Thyroid gland (tissue), 4 donors: ENCODE data around the gene SLC35D3. TPM values are rescaled to one million over a fixed set of nuclear protein-coding genes. Genes with fewer than 3 reads are reported as not detected.

ENCODE experiments used
- DNase-seq, 2 donors: peaks; one replicate each; pipeline ENCODE4 v3.0.0-alpha.2; 2019
- H3K27ac ChIP-seq, 3 donors: fragments of 200-600 bp; sonication (generic); 1 replicate in 2 of 3; 2 replicates in 1 of 3; pipeline ENCODE4 v1.5.1; 2016 to 2019; ENCODE audit warnings: mild to moderate bottlenecking in 1 of 3, moderate library complexity in 1 of 3
- H3K27me3 ChIP-seq: fragments of 200-600 bp; sonication (generic); one replicate; pipeline ENCODE4 v1.5.1; 2019
- H3K36me3 ChIP-seq, 2 donors: fragments of 200-600 bp; sonication (generic); one replicate each; pipeline ENCODE4 v1.5.1; 2016 to 2019
- H3K4me1 ChIP-seq, 2 donors: fragments of 200-600 bp; sonication (generic); one replicate each; pipeline ENCODE4 v1.5.1; 2017 to 2019
- H3K4me3 ChIP-seq, 3 donors: fragments of 200-600 bp; sonication (generic); replicated peaks in 1 of 3; 1 replicate in 2 of 3; 2 replicates in 1 of 3; pipeline ENCODE4 v1.5.1; 2016; ENCODE audit warnings: mild to moderate bottlenecking in 1 of 3
- H3K9me3 ChIP-seq: fragments of 200-600 bp; sonication (generic); one replicate; pipeline ENCODE4 v1.5.1; 2017
- CTCF ChIP-seq, 6 experiments: fragments of 200-600 bp in 3 of 6; fragments of 450-650 bp in 3 of 6; sonication (generic) in 3 of 6; IDR thresholded peaks; one replicate each; pipeline ENCODE4 v1.5.1; 2016 to 2019; ENCODE audit warnings: antibody characterized with exemption in 6 of 6, mild to moderate bottlenecking in 2 of 6, inconsistent platforms in 1 of 6, moderate library complexity in 1 of 6
- POLR2A ChIP-seq, 2 donors: fragments of 450-650 bp; IDR thresholded peaks; one replicate each; pipeline ENCODE4 v1.6.1; 2017; ENCODE audit warnings: antibody characterized with exemption in 2 of 2, mild to moderate bottlenecking in 2 of 2, moderate library complexity in 1 of 2
- WGBS, 2 donors: methylation state at CpG; one replicate each; pipeline ENCODE4 v1.1.5; 2017; 5-methylcytosine and 5-hydroxymethylcytosine counted together
- intact Hi-C: fragments of 100-400 bp; cut with DNase I; formaldehyde crosslinking; loops from one replicate; pipeline ENCODE4 v1.15.1; 2023
- total RNA-seq, 4 donors: library from RNA; depleted of rRNA; stranded (reverse); fragments of >200 nt; gene quantifications; one replicate each; pipeline ENCODE4 v1.2.3, GENCODE V29; 2016

The SLC35D3 gene
- total RNA-seq, 4 donors from 2014 or later = not detected

- H3K4me3 ChIP-seq = no peak overlapping the region
- H3K4me1 ChIP-seq = peaks cover 32 to 33% of the 10 kb centered on the region in 2 donors
- H3K27me3 ChIP-seq = peaks cover 11% of the 10 kb centered on the region
- TF ChIP-seq CTCF (IDR thresholded peaks at IDR 0.05) (no peak), POLR2A (IDR thresholded peaks at IDR 0.05) (no peak)
- no peak overlapping the region for H3K27ac ChIP-seq
- 5 to 10% methylated on average over 31 to 37 of the region's 65 CpGs for WGBS, 2 donors
- no peaks in the 10 kb centered on the region for H3K9me3 ChIP-seq
- no peak for DNase-seq
- intact Hi-C loops = no loop called here
- H3K36me3 ChIP-seq = no peaks in the 10 kb centered on the region
Measured at GRCh38 chr6:136923116-136923953, 1.2 kb downstream of the SLC35D3 start.

GRCh38 chr6:136923954-136924673, 2.0 kb downstream of the SLC35D3 start:
- H3K4me1 ChIP-seq = peaks cover 32 to 33% of the 10 kb centered on the region in 2 donors
- H3K36me3 ChIP-seq = no peaks in the 10 kb centered on the region
- H3K27me3 ChIP-seq = peaks cover 11% of the 10 kb centered on the region
- no peaks in the 10 kb centered on the region for H3K9me3 ChIP-seq
- H3K27ac ChIP-seq = no peak overlapping the region
- TF ChIP-seq POLR2A (IDR thresholded peaks at IDR 0.05) (no peak), CTCF (IDR thresholded peaks at IDR 0.05) (no peak)
- H3K4me3 ChIP-seq = no peak overlapping the region
- 63 to 69% methylated on average over 36 to 39 of the region's 40 CpGs for WGBS, 2 donors
- DNase-seq = no peak
- intact Hi-C loops = no loop called here

GRCh38 chr6:136926383-136926782, 4.3 kb downstream of the SLC35D3 start:
- TF ChIP-seq POLR2A (IDR thresholded peaks at IDR 0.05) (no peak), CTCF (IDR thresholded peaks at IDR 0.05) (no peak)
- peaks cover 11% of the 10 kb centered on the region for H3K27me3 ChIP-seq
- WGBS, 2 donors = 90 to 95% methylated on average over 2 of the region's 2 CpGs
- no peaks in the 10 kb centered on the region for H3K9me3 ChIP-seq
- H3K36me3 ChIP-seq = no peaks in the 10 kb centered on the region
- intact Hi-C loops = no loop called here
- no peak overlapping the region for H3K4me3 ChIP-seq
- no peak overlapping the region for H3K27ac ChIP-seq
- no peak for DNase-seq
- peaks cover 20% of the 10 kb centered on the region in 2 donors for H3K4me1 ChIP-seq

- peaks cover 7% of the 10 kb centered on the region for H3K27me3 ChIP-seq
- DNase-seq = no peak
- intact Hi-C loops = no loop called here
- no peaks in the 10 kb centered on the region for H3K36me3 ChIP-seq
- peaks cover 11 to 14% of the 10 kb centered on the region in 2 donors for H3K4me1 ChIP-seq
- TF ChIP-seq CTCF (IDR thresholded peaks at IDR 0.05) = no peak
- no peak for TF ChIP-seq POLR2A (IDR thresholded peaks at IDR 0.05)
- H3K27ac ChIP-seq = no peak overlapping the region
- H3K9me3 ChIP-seq = no peaks in the 10 kb centered on the region
- WGBS, 2 donors = 80 to 86% methylated on average over 3 of the region's 3 CpGs
- no peak overlapping the region for H3K4me3 ChIP-seq
Measured at GRCh38 chr6:136927292-136927691, 5.2 kb downstream of the SLC35D3 start.

GRCh38 chr6:136930528-136930927, 8.4 kb downstream of the SLC35D3 start:
- Histone ChIP-seq H3K27ac (no peak overlapping the region), H3K4me1 (no peaks in the 10 kb centered on the region), H3K4me3 (no peak overlapping the region), H3K9me3 (no peaks in the 10 kb centered on the region), H3K27me3 (no peaks in the 10 kb centered on the region), H3K36me3 (no peaks in the 10 kb centered on the region)
- intact Hi-C loops = no loop called here
- TF ChIP-seq CTCF (IDR thresholded peaks at IDR 0.05) (no peak), POLR2A (IDR thresholded peaks at IDR 0.05) (no peak)
- DNase-seq = no peak
- 90 to 92% methylated on average over 4 of the region's 4 CpGs for WGBS, 2 donors
